H1 (cell line): Measurements from ENCODE around the gene DRC7.

ENCODE experiments used
- BRCA1 ChIP-seq: IDR thresholded peaks from 2 replicates; pipeline ENCODE4 v1.6.1; 2012; ENCODE audit warnings: low read depth, low read length, improper control_type of control experiment
- CEBPB ChIP-seq: IDR thresholded peaks from 2 replicates; pipeline ENCODE4 v1.6.1; 2012; ENCODE audit warnings: low read depth, low read length
- EP300 ChIP-seq, 2 experiments: IDR thresholded peaks; 1 replicate in 1 of 2; 2 replicates in 1 of 2; pipeline ENCODE4 v1.6.1; 2011 to 2012; ENCODE audit warnings: low read depth in 2 of 2, low read length in 2 of 2, mild to moderate bottlenecking in 2 of 2, borderline replicate concordance in 1 of 2, inconsistent platforms in 1 of 2, moderate library complexity in 1 of 2
- EZH2 ChIP-seq: fragments of 200-600 bp; sonication (generic); IDR thresholded peaks from 2 replicates; pipeline ENCODE4 v1.7.1; 2012; ENCODE audit warnings: low read depth, mild to moderate bottlenecking, moderate library complexity, low read length, inconsistent platforms; ENCODE audit not compliant: severe bottlenecking
- POLR2A ChIP-seq, 2 experiments: IDR thresholded peaks; 1 replicate in 1 of 2; 2 replicates in 1 of 2; pipeline ENCODE4 v1.6.1; 2011; ENCODE audit warnings: low read depth in 2 of 2, low read length in 2 of 2, mild to moderate bottlenecking in 2 of 2; ENCODE audit errors: control extremely low read depth in 1 of 2
- SIX5 ChIP-seq: IDR thresholded peaks from 2 replicates; pipeline ENCODE4 v1.6.1; 2011; ENCODE audit warnings: mild to moderate bottlenecking, low read depth, low read length
- TAF1 ChIP-seq: IDR thresholded peaks from 2 replicates; pipeline ENCODE4 v1.6.1; 2011; ENCODE audit warnings: mild to moderate bottlenecking, low read depth, low read length
- TF ChIP-seq, protein P1 (sequence below): fragments of 300-600 bp; sonication (generic); IDR thresholded peaks from 2 replicates; pipeline ENCODE4 v1.7.1; 2012; ENCODE audit warnings: low read length, moderate library complexity, mild to moderate bottlenecking, inconsistent platforms; ENCODE audit not compliant: insufficient replicate concordance
- TF ChIP-seq, protein P2 (sequence below), 3 experiments: IDR thresholded peaks; 1 replicate in 2 of 3; 2 replicates in 1 of 3; pipeline versions ENCODE4 v1.5.1 to v1.6.1; 2011; ENCODE audit warnings: low read length in 3 of 3, mild to moderate bottlenecking in 3 of 3, inconsistent platforms in 2 of 3, low read depth in 1 of 3, moderate library complexity in 1 of 3; ENCODE audit not compliant: insufficient read depth in 1 of 3; ENCODE audit errors: control extremely low read depth in 1 of 3

DNA sequence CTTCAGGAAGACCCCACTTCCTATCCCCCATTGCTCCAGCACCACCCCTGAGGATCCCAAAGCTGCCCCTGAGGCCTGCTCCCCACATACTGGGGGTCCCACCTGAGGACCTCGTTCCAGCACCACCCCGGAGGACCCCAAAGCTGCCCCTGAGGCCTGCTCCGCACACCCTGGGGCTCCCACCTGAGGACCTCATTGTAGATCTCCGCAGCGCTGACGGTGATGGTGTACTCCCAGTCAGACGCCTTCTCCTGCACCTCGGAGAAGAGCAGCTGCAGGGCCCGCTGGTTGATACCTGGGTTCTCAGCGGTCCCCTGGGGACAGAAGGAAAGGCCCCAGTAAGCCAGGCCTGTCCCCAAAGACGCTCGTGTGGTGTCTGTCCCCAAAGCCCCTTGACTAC lies 67.4 kb downstream of the DRC7 start:
- TF ChIP-seq, protein P1, sequence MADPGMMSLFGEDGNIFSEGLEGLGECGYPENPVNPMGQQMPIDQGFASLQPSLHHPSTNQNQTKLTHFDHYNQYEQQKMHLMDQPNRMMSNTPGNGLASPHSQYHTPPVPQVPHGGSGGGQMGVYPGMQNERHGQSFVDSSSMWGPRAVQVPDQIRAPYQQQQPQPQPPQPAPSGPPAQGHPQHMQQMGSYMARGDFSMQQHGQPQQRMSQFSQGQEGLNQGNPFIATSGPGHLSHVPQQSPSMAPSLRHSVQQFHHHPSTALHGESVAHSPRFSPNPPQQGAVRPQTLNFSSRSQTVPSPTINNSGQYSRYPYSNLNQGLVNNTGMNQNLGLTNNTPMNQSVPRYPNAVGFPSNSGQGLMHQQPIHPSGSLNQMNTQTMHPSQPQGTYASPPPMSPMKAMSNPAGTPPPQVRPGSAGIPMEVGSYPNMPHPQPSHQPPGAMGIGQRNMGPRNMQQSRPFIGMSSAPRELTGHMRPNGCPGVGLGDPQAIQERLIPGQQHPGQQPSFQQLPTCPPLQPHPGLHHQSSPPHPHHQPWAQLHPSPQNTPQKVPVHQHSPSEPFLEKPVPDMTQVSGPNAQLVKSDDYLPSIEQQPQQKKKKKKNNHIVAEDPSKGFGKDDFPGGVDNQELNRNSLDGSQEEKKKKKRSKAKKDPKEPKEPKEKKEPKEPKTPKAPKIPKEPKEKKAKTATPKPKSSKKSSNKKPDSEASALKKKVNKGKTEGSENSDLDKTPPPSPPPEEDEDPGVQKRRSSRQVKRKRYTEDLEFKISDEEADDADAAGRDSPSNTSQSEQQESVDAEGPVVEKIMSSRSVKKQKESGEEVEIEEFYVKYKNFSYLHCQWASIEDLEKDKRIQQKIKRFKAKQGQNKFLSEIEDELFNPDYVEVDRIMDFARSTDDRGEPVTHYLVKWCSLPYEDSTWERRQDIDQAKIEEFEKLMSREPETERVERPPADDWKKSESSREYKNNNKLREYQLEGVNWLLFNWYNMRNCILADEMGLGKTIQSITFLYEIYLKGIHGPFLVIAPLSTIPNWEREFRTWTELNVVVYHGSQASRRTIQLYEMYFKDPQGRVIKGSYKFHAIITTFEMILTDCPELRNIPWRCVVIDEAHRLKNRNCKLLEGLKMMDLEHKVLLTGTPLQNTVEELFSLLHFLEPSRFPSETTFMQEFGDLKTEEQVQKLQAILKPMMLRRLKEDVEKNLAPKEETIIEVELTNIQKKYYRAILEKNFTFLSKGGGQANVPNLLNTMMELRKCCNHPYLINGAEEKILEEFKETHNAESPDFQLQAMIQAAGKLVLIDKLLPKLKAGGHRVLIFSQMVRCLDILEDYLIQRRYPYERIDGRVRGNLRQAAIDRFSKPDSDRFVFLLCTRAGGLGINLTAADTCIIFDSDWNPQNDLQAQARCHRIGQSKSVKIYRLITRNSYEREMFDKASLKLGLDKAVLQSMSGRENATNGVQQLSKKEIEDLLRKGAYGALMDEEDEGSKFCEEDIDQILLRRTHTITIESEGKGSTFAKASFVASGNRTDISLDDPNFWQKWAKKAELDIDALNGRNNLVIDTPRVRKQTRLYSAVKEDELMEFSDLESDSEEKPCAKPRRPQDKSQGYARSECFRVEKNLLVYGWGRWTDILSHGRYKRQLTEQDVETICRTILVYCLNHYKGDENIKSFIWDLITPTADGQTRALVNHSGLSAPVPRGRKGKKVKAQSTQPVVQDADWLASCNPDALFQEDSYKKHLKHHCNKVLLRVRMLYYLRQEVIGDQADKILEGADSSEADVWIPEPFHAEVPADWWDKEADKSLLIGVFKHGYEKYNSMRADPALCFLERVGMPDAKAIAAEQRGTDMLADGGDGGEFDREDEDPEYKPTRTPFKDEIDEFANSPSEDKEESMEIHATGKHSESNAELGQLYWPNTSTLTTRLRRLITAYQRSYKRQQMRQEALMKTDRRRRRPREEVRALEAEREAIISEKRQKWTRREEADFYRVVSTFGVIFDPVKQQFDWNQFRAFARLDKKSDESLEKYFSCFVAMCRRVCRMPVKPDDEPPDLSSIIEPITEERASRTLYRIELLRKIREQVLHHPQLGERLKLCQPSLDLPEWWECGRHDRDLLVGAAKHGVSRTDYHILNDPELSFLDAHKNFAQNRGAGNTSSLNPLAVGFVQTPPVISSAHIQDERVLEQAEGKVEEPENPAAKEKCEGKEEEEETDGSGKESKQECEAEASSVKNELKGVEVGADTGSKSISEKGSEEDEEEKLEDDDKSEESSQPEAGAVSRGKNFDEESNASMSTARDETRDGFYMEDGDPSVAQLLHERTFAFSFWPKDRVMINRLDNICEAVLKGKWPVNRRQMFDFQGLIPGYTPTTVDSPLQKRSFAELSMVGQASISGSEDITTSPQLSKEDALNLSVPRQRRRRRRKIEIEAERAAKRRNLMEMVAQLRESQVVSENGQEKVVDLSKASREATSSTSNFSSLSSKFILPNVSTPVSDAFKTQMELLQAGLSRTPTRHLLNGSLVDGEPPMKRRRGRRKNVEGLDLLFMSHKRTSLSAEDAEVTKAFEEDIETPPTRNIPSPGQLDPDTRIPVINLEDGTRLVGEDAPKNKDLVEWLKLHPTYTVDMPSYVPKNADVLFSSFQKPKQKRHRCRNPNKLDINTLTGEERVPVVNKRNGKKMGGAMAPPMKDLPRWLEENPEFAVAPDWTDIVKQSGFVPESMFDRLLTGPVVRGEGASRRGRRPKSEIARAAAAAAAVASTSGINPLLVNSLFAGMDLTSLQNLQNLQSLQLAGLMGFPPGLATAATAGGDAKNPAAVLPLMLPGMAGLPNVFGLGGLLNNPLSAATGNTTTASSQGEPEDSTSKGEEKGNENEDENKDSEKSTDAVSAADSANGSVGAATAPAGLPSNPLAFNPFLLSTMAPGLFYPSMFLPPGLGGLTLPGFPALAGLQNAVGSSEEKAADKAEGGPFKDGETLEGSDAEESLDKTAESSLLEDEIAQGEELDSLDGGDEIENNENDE, result no peak
- TF ChIP-seq, protein P2, sequence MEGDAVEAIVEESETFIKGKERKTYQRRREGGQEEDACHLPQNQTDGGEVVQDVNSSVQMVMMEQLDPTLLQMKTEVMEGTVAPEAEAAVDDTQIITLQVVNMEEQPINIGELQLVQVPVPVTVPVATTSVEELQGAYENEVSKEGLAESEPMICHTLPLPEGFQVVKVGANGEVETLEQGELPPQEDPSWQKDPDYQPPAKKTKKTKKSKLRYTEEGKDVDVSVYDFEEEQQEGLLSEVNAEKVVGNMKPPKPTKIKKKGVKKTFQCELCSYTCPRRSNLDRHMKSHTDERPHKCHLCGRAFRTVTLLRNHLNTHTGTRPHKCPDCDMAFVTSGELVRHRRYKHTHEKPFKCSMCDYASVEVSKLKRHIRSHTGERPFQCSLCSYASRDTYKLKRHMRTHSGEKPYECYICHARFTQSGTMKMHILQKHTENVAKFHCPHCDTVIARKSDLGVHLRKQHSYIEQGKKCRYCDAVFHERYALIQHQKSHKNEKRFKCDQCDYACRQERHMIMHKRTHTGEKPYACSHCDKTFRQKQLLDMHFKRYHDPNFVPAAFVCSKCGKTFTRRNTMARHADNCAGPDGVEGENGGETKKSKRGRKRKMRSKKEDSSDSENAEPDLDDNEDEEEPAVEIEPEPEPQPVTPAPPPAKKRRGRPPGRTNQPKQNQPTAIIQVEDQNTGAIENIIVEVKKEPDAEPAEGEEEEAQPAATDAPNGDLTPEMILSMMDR (IDR thresholded peaks at IDR 0.05; ENCODE audit: control extremely low read depth in 1 of 3, insufficient read depth in 1 of 3, low read depth in 1 of 3, low read length in 3 of 3), result no peak
- no peak for TF ChIP-seq EZH2
- TF ChIP-seq TAF1, result no peak
- TF ChIP-seq EP300 (IDR thresholded peaks at IDR 0.05; ENCODE audit: borderline replicate concordance in 1 of 2, low read depth in 2 of 2, low read length in 2 of 2), result no peak
- no peak for TF ChIP-seq POLR2A (IDR thresholded peaks at IDR 0.05; ENCODE audit: control extremely low read depth in 1 of 2, low read depth in 2 of 2, low read length in 2 of 2)
- no peak for TF ChIP-seq SIX5
- no peak for TF ChIP-seq CEBPB
- no peak for TF ChIP-seq BRCA1
